ENCODE data around the gene LRRC26.

Gene LRRC26

DNA sequence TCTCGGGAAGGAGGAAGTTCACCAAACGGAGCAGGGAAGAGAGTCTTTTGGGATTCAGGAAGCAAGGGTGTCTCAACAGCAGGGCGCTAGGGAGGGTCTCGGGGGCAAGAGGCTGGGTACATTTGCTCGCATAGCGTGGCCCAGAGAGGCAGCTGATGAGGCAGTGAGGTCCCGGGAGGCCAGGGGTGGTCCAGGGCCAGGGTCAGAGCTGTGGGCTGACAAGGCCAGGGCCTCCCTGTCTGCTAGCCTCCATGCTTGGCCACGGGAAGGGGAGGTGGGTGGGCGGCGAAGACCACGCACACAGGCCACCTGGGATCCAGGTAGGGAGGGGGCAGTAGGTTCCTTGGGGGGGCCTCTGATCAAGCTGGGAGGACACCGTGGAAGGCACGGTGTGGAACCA, 41.7 kb upstream of the LRRC26 start:
- Histone ChIP-seq H3K4me3 (ENCODE audit: low read depth in 1 of 2, low read length in 2 of 2) (no peak overlapping the region), H3K79me2 (ENCODE audit: insufficient read depth, low read length) (peaks cover 13% of the 10 kb centered on the region), H3K4me1 (ENCODE audit: insufficient read depth, low read length) (peaks cover 12% of the 10 kb centered on the region), H4K20me1 (ENCODE audit: insufficient read depth, low read length) (peaks cover 8% of the 10 kb centered on the region; the same call in 1 of the 2 replicates), H3K36me3 (ENCODE audit: insufficient read depth, low read length) (peaks cover 47% of the 10 kb centered on the region), H3K9ac (ENCODE audit: low read depth, low read length) (no peak overlapping the region), H2AFZ (ENCODE audit: low read depth, low read length) (no peak overlapping the region), H3K27me3 (ENCODE audit: insufficient read depth, low read length, poor library complexity) (no peaks in the 10 kb centered on the region), H3K27ac (ENCODE audit: low read length) (no peak overlapping the region), H3K9me3 (ENCODE audit: insufficient read depth, low read length, severe bottlenecking) (no peaks in the 10 kb centered on the region), H3K4me2 (ENCODE audit: insufficient read depth, low read length) (no peak overlapping the region)
- ATAC-seq (ENCODE audit: insufficient read depth, low read depth) = no peak; the same call in 2 of the 3 replicates
- TF ChIP-seq, protein P1, sequence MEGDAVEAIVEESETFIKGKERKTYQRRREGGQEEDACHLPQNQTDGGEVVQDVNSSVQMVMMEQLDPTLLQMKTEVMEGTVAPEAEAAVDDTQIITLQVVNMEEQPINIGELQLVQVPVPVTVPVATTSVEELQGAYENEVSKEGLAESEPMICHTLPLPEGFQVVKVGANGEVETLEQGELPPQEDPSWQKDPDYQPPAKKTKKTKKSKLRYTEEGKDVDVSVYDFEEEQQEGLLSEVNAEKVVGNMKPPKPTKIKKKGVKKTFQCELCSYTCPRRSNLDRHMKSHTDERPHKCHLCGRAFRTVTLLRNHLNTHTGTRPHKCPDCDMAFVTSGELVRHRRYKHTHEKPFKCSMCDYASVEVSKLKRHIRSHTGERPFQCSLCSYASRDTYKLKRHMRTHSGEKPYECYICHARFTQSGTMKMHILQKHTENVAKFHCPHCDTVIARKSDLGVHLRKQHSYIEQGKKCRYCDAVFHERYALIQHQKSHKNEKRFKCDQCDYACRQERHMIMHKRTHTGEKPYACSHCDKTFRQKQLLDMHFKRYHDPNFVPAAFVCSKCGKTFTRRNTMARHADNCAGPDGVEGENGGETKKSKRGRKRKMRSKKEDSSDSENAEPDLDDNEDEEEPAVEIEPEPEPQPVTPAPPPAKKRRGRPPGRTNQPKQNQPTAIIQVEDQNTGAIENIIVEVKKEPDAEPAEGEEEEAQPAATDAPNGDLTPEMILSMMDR (IDR thresholded peaks at IDR 0.05; ENCODE audit: borderline replicate concordance, extremely low read depth, low read length, poor library complexity, severe bottlenecking) = no peak
- no peak for TF ChIP-seq EZH2 (IDR thresholded peaks at IDR 0.05; ENCODE audit: borderline replicate concordance, low read depth, low read length, severe bottlenecking)
- no peak for DNase-seq

DNA sequence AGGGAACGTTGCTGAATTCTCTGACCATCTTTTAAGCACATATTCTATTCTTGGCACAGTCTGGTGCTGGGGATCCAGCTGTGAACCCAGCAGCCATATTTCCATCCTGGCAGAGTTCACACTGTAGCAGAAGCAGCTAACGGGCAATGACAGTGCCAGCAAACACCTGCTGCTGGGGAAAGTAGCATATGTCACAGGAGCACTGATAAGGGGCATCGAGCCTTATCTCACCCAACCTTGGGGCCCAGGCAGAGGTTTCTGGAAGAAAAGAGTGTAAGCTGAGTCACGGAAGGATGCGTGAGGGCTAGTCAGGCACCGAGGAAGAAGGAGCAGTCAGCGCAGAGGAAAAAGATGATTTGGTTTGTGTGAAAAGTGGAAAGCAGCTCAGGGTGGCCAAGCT, 36.8 kb upstream of the LRRC26 start:
- H3K36me3 ChIP-seq (ENCODE audit: insufficient read depth, low read length) = peaks cover 36% of the 10 kb centered on the region
- H3K79me2 ChIP-seq (ENCODE audit: insufficient read depth, low read length) = peaks cover 53% of the 10 kb centered on the region
- ATAC-seq (ENCODE audit: insufficient read depth, low read depth) (no peak), DNase-seq (no peak)
- TF ChIP-seq EZH2 (IDR thresholded peaks at IDR 0.05; ENCODE audit: borderline replicate concordance, low read depth, low read length, severe bottlenecking) = no peak
- TF ChIP-seq, protein P1 (IDR thresholded peaks at IDR 0.05; ENCODE audit: borderline replicate concordance, extremely low read depth, low read length, poor library complexity, severe bottlenecking) = no peak
- no peak overlapping the region; the same call in 1 of the 2 replicates for H3K27ac ChIP-seq (ENCODE audit: low read length)
- peaks cover 25% of the 10 kb centered on the region for H4K20me1 ChIP-seq (ENCODE audit: insufficient read depth, low read length)
- H3K4me1 ChIP-seq (ENCODE audit: insufficient read depth, low read length) = peaks cover 49% of the 10 kb centered on the region
- H2AFZ ChIP-seq (ENCODE audit: low read depth, low read length) = no peak overlapping the region
- H3K4me3 ChIP-seq (ENCODE audit: low read depth in 1 of 2, low read length in 2 of 2) = peak overlapping the region; percentile 99 to 100; a peak in 3 of 4 replicates
- peak overlapping the region; percentile 99 for H3K4me2 ChIP-seq (ENCODE audit: insufficient read depth, low read length)
- peak overlapping the region; percentile 98 for H3K9ac ChIP-seq (ENCODE audit: low read depth, low read length)
- H3K27me3 ChIP-seq (ENCODE audit: insufficient read depth, low read length, poor library complexity) = no peaks in the 10 kb centered on the region
- no peaks in the 10 kb centered on the region for H3K9me3 ChIP-seq (ENCODE audit: insufficient read depth, low read length, severe bottlenecking)

DNA sequence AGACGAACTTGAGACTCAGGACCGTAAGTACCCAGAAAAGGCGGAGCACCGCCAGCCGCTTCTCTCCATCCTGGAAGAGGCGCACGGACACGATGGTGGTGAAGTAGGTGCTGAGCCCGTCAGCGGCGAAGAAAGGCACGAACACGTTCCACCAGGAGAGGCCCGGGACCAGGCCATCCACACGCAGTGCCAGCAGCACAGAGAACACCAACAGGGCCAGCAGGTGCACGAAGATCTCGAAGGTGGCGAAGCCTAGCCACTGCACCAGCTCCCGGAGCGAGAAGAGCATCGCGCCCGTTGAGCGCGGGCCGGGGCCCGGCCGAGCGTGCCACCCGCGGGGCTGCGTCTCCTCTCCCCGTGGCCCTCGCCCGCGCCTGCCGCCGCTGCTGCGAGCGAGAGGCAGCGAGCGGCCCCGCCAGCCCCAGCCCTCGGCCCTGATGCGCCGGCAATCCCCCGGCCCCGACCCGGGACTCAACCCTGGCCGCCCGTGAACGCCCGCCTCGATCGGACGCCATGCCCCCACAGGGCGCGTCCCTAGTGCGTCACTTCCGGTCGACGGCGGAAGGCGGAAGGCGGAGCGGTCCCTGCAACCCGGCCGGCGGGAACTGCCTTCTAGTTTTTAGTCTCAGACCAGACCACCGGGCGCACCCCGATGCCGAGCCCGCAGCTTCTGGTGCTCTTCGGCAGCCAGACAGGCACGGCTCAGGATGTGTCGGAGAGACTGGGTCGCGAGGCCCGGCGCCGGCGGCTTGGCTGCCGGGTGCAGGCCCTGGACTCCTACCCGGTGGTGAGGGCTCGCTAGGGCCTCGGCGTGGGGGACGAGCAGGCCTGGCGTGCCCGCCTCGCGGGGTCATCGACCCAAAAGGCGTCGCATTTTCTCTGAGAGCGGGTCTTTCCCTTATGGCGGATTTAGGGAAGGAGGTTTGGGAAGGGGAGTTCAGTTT, 35.5 kb upstream of the LRRC26 start, which contains the start of the genes NDOR1 and TMEM203:
Gene NDOR1 (plus strand): TSS at position 575 of the 944 bp plus-strand sequence. CDS start 78 bp downstream, at position 653.
Gene TMEM203 (minus strand): TSS at position 523 of the 944 bp plus-strand sequence. CDS start 234 bp downstream, at position 289.
- Histone ChIP-seq H3K36me3 (ENCODE audit: insufficient read depth, low read length) (peaks cover 36% of the 10 kb centered on the region), H3K4me2 (ENCODE audit: insufficient read depth, low read length) (peak within 1 kb of the TSS; percentile 99), H3K9ac (ENCODE audit: low read depth, low read length) (peak within 1 kb of the TSS; percentile 98), H3K9me3 (ENCODE audit: insufficient read depth, low read length, severe bottlenecking) (no peaks in the 10 kb centered on the region), H3K4me1 (ENCODE audit: insufficient read depth, low read length) (peaks cover 56% of the 10 kb centered on the region), H3K27ac (ENCODE audit: low read length) (peak within 1 kb of the TSS; percentile 90), H3K4me3 (ENCODE audit: low read depth in 1 of 2, low read length in 2 of 2) (peak within 1 kb of the TSS; percentile 99 to 100), H2AFZ (ENCODE audit: low read depth, low read length) (peak within 1 kb of the TSS; percentile 92), H3K27me3 (ENCODE audit: insufficient read depth, low read length, poor library complexity) (no peaks in the 10 kb centered on the region), H4K20me1 (ENCODE audit: insufficient read depth, low read length) (peaks cover 22% of the 10 kb centered on the region), H3K79me2 (ENCODE audit: insufficient read depth, low read length) (peaks cover 59% of the 10 kb centered on the region)
- DNase-seq (peak; percentile 87), ATAC-seq (ENCODE audit: insufficient read depth, low read depth) (peak; percentile 53)
- no peak for TF ChIP-seq EZH2 (IDR thresholded peaks at IDR 0.05; ENCODE audit: borderline replicate concordance, low read depth, low read length, severe bottlenecking)
- TF ChIP-seq, protein P1 (IDR thresholded peaks at IDR 0.05; ENCODE audit: borderline replicate concordance, extremely low read depth, low read length, poor library complexity, severe bottlenecking) = no peak
